K562 (cell line): ENCODE data around the gene ZMYND15. TPM values are rescaled to one million over a fixed set of nuclear protein-coding genes. Genes with fewer than 3 reads are reported as not detected.
A peak's percentile ranks its signal among the peaks of the same experiment; 100 is the strongest.

ENCODE experiments used
- BACH1 ChIP-seq: fragments of 200-800 bp; sonication (Bioruptor generic); IDR thresholded peaks from 2 replicates; pipeline ENCODE4 v1.6.1; 2016; ENCODE audit warnings: missing genetic modification characterization, missing compliant biosample characterization
- CBFB ChIP-seq: sonication (generic); formaldehyde crosslinking; IDR thresholded peaks from 2 replicates; pipeline ENCODE4 v1.4.0; 2020; ENCODE audit warnings: mild to moderate bottlenecking, missing genetic modification reagents
- GTF2E2 ChIP-seq: fragments of 200-800 bp; sonication (Bioruptor generic); IDR thresholded peaks from 2 replicates; pipeline ENCODE4 v1.6.1; 2016; ENCODE audit warnings: missing genetic modification characterization, missing compliant biosample characterization
- HMGXB4 ChIP-seq: sonication (generic); formaldehyde crosslinking; IDR thresholded peaks from 2 replicates; pipeline ENCODE4 v1.8.1; 2023; ENCODE audit warnings: mild to moderate bottlenecking, missing genetic modification reagents
- HSF4 ChIP-seq: fragments of 250-450 bp; sonication (Bioruptor Pico); IDR thresholded peaks from 2 replicates; pipeline ENCODE4 v2.1.2; 2022; ENCODE audit warnings: mild to moderate bottlenecking, moderate library complexity, borderline replicate concordance
- KDM1A ChIP-seq, 2 experiments: fragments of 450-650 bp; IDR thresholded peaks; 2 replicates each; pipeline ENCODE4 v1.6.1; 2016; ENCODE audit warnings: mild to moderate bottlenecking in 2 of 2
- ZNF24 ChIP-seq: fragments of 450-650 bp; IDR thresholded peaks from 2 replicates; pipeline ENCODE4 v1.6.1; 2016
- ZNF253 ChIP-seq: fragments of 250-450 bp; sonication (Bioruptor Pico); conservative IDR thresholded peaks from 2 replicates; pipeline ENCODE4 v1.6.1; 2021; ENCODE audit warnings: mild to moderate bottlenecking
- ZNF444 ChIP-seq: fragments of 250-450 bp; sonication (Bioruptor Pico); IDR thresholded peaks from 2 replicates; pipeline ENCODE4 v1.4.0; 2020; ENCODE audit warnings: mild to moderate bottlenecking, moderate library complexity
- polyA plus RNA-seq, 8 experiments: library from polyadenylated mRNA; depleted of rRNA in 4 of 8; stranded (reverse) in 5 of 8; unstranded in 3 of 8; fragments of >200 nt; fragmentation: Nextera tagmentation in 2 of 8; fragmentation: Illumina TruSeq in 1 of 8; extraction: Ambion mirVana in 2 of 8; extraction: Trizol in 1 of 8; gene quantifications; 2 replicates each; pipeline versions ENCODE4 v1.2.1 to v1.2.3, GENCODE V29; 2011 to 2014; ENCODE audit warnings: inconsistent platforms in 1 of 8, missing spikeins in 1 of 8
- total RNA-seq, 7 experiments: library from RNA; depleted of rRNA in 6 of 7; stranded (reverse); fragments of >200 nt in 6 of 7; fragmentation: Illumina TruSeq in 2 of 7; extraction: Trizol in 2 of 7; gene quantifications; 2 replicates each; pipeline versions ENCODE4 v1.2.1 to v1.2.3, GENCODE V29; 2011 to 2021; ENCODE audit warnings: low replicate concordance in 1 of 7
- TF ChIP-seq, protein P1 (sequence below): fragments of 200-800 bp; sonication (Bioruptor generic); IDR thresholded peaks from 2 replicates; pipeline ENCODE4 v1.6.1; 2016; ENCODE audit warnings: missing genetic modification characterization, missing compliant biosample characterization
- TF ChIP-seq, protein P2 (sequence below): sonication (generic); formaldehyde crosslinking; IDR thresholded peaks from 2 replicates; pipeline ENCODE4 v1.8.0; 2022; ENCODE audit warnings: mild to moderate bottlenecking, missing genetic modification reagents
- TF ChIP-seq, protein P3 (sequence below): fragments of 450-650 bp; IDR thresholded peaks from 2 replicates; pipeline ENCODE4 v1.6.1; 2016; ENCODE audit warnings: antibody characterized with exemption

Gene ZMYND15
- total and polyA plus RNA-seq, 9 of the 15 experiments (the other 6 are each of a cell fraction or from before 2014, with no cell fraction given): 0.09 TPM; not detected in 8

DNA sequence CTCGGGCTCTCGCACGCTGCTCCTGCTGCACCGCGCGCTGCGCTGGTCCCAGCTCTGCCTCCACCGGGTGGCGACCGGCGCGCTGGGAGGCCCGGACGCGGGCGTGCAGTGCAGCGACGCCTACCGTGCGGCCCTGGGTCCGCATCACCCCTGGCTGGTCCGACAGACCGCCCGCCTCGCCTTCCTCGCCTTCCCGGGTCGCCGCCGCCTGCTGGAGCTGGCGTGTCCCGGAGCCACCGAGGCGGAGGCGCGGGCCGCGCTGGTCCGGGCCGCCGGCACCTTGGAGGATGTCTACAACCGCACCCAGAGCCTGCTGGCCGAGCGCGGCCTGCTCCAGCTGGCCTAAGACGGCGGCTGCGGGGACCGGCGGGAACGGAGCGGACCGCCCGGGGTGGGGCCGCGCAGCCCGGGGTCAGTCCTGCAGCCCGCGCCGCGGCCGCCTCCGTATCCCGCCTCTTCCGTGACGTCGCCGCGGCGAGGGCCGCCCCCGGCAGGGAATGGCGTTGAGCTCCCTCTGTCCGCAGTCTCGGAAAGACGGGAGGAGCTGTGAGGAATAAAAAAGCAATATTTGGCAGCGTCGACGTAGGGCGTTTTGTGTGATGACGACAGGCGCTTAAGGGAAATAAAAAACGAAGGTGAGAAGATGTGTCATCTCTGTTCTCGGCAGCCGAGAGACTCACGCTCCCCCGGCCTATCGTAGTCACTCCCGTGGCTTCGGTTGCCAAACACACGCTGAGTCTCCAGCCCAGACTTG, 50.5 kb downstream of the ZMYND15 start (continued):
- TF ChIP-seq, protein P1, sequence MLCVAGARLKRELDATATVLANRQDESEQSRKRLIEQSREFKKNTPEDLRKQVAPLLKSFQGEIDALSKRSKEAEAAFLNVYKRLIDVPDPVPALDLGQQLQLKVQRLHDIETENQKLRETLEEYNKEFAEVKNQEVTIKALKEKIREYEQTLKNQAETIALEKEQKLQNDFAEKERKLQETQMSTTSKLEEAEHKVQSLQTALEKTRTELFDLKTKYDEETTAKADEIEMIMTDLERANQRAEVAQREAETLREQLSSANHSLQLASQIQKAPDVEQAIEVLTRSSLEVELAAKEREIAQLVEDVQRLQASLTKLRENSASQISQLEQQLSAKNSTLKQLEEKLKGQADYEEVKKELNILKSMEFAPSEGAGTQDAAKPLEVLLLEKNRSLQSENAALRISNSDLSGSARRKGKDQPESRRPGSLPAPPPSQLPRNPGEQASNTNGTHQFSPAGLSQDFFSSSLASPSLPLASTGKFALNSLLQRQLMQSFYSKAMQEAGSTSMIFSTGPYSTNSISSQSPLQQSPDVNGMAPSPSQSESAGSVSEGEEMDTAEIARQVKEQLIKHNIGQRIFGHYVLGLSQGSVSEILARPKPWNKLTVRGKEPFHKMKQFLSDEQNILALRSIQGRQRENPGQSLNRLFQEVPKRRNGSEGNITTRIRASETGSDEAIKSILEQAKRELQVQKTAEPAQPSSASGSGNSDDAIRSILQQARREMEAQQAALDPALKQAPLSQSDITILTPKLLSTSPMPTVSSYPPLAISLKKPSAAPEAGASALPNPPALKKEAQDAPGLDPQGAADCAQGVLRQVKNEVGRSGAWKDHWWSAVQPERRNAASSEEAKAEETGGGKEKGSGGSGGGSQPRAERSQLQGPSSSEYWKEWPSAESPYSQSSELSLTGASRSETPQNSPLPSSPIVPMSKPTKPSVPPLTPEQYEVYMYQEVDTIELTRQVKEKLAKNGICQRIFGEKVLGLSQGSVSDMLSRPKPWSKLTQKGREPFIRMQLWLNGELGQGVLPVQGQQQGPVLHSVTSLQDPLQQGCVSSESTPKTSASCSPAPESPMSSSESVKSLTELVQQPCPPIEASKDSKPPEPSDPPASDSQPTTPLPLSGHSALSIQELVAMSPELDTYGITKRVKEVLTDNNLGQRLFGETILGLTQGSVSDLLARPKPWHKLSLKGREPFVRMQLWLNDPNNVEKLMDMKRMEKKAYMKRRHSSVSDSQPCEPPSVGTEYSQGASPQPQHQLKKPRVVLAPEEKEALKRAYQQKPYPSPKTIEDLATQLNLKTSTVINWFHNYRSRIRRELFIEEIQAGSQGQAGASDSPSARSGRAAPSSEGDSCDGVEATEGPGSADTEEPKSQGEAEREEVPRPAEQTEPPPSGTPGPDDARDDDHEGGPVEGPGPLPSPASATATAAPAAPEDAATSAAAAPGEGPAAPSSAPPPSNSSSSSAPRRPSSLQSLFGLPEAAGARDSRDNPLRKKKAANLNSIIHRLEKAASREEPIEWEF (CRISPR knock-in tag): no peak
- TF ChIP-seq KDM1A (IDR thresholded peaks at IDR 0.05) (no peak), HMGXB4 (CRISPR knock-in tag) (no peak), BACH1 (no peak), GTF2E2 (tag) (no peak), ZNF24 (no peak; the same call in 1 of the 2 replicates), ZNF253 (CRISPR knock-in tag) (no peak), ZNF444 (CRISPR knock-in tag) (no peak), CBFB (CRISPR knock-in tag) (no peak), HSF4 (no peak)
- TF ChIP-seq, protein P2, sequence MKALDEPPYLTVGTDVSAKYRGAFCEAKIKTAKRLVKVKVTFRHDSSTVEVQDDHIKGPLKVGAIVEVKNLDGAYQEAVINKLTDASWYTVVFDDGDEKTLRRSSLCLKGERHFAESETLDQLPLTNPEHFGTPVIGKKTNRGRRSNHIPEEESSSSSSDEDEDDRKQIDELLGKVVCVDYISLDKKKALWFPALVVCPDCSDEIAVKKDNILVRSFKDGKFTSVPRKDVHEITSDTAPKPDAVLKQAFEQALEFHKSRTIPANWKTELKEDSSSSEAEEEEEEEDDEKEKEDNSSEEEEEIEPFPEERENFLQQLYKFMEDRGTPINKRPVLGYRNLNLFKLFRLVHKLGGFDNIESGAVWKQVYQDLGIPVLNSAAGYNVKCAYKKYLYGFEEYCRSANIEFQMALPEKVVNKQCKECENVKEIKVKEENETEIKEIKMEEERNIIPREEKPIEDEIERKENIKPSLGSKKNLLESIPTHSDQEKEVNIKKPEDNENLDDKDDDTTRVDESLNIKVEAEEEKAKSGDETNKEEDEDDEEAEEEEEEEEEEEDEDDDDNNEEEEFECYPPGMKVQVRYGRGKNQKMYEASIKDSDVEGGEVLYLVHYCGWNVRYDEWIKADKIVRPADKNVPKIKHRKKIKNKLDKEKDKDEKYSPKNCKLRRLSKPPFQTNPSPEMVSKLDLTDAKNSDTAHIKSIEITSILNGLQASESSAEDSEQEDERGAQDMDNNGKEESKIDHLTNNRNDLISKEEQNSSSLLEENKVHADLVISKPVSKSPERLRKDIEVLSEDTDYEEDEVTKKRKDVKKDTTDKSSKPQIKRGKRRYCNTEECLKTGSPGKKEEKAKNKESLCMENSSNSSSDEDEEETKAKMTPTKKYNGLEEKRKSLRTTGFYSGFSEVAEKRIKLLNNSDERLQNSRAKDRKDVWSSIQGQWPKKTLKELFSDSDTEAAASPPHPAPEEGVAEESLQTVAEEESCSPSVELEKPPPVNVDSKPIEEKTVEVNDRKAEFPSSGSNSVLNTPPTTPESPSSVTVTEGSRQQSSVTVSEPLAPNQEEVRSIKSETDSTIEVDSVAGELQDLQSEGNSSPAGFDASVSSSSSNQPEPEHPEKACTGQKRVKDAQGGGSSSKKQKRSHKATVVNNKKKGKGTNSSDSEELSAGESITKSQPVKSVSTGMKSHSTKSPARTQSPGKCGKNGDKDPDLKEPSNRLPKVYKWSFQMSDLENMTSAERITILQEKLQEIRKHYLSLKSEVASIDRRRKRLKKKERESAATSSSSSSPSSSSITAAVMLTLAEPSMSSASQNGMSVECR (CRISPR knock-in tag): peak; percentile 89; the same call in 1 of the 2 replicates
- TF ChIP-seq, protein P3, sequence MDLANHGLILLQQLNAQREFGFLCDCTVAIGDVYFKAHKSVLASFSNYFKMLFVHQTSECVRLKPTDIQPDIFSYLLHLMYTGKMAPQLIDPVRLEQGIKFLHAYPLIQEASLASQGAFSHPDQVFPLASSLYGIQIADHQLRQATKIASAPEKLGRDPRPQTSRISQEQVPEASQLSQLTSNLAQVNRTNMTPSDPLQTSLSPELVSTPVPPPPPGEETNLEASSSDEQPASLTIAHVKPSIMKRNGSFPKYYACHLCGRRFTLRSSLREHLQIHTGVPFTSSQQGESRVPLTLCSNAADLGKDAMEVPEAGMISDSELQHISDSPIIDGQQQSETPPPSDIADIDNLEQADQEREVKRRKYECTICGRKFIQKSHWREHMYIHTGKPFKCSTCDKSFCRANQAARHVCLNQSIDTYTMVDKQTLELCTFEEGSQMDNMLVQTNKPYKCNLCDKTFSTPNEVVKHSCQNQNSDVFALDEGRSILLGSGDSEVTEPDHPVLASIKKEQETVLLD: no peak
